Renal cortex interstitium (tissue), 11 donors: Measurements from ENCODE around the gene FAM53A. TPM values are rescaled to one million over a fixed set of nuclear protein-coding genes. Genes with fewer than 3 reads are reported as not detected.
"Not testable (repeated sequence)": the region's sequence is repeated elsewhere in the genome, so short reads cannot be mapped to it uniquely, and the experiment has no call there.

ENCODE experiments used
- DNase-seq, 11 donors: peaks; one replicate each; pipeline ENCODE4 v3.0.0-alpha.2; 2013; ENCODE audit warnings: low read depth in 9 of 11, low spot score in 4 of 11; ENCODE audit errors: extremely low read depth in 1 of 11
- polyA plus RNA-seq, 3 donors: library from polyadenylated mRNA; unstranded; fragments of 120-200 nt; gene quantifications; one replicate each; pipeline ENCODE4 v1.2.1, GENCODE V29; 2013; ENCODE audit not compliant: insufficient read length in 3 of 3

FAM53A gene
- polyA plus RNA-seq, 3 donors: 2.0 to 3.0 (median 2.8) TPM

DNA sequence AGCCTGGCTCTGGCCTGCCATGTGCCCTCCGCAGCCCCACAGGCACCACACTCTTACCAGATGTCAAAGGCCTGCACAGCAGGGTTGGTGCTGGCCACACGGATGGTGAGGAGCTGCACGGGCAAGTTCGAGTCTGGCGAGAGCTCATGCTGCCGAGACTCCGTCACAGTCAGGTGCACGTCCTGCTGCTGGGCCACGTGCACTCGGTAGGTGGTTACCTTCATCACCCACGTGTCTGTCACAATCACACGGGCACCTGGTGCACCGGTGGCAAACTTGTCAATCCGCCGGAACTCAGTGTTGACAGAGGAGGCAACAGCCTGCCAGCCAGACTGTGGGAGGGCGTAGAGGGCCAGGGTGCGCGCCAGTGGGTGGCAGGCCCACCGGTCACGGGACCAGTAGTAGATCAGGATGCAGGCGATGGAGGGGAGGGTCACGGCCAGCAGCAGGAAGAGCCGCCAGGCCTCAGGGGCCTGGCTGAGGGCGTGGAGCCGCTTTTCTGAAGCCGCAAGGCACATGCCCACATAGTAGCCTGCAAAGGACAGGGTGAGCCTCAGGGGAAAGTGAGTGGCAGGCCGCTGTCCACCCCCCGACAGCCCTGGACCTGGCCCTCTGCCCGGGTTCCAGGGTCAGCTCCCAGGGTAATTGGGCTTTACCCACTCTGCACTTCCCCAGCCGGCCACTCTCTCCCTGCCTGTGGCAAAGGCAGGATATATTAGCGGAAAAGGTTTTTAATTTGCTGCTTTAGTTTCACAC is 34.2 kb upstream of the FAM53A start:
- DNase-seq: no peak

GRCh38 chr4:1717129-1718094 is 33.3 kb upstream of the FAM53A start:
- DNase-seq: no peak

DNA sequence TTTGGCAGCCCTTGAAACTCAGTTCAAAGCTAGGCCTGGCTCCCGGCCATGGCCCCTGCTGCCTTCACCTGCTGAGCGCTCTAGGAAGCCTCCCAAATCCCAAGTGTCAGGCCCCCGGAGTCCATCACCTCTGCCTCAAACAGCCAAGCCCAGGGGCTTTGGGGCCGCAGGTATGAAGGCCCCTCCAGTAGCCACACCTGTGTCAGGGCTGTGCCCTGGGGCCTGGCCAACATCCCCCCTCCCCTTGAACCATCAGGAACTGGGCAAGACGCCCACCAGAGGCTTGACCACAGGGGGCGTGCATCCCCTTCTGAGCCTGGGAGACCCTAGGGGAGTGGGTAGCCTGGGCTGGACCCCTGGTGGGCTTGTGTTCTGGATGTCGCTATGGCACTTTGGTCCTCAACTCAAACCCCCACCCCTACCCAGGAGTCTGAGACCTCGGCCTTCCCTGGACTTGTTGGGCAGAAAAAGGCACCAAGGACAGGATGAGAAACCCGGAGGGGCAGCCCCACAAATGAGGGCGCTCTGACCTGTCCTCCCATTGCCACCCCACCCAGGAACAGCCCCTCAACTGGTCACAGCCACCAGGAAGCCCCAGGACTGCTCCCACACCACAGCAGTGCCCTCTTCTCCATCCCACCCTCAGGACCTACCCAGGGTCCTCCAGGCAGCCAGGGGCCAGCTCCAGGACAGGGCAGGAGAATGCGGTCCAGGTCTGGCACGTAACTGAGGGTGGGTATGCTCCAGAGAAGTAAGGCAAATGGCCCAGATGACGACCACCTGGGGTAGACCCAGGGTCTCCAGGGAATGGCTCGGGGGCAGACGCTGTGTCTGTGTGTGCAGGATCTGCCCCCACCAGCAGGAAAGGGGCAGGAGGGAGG is 32.2 kb upstream of the FAM53A start:
- DNase-seq: no peak

DNA sequence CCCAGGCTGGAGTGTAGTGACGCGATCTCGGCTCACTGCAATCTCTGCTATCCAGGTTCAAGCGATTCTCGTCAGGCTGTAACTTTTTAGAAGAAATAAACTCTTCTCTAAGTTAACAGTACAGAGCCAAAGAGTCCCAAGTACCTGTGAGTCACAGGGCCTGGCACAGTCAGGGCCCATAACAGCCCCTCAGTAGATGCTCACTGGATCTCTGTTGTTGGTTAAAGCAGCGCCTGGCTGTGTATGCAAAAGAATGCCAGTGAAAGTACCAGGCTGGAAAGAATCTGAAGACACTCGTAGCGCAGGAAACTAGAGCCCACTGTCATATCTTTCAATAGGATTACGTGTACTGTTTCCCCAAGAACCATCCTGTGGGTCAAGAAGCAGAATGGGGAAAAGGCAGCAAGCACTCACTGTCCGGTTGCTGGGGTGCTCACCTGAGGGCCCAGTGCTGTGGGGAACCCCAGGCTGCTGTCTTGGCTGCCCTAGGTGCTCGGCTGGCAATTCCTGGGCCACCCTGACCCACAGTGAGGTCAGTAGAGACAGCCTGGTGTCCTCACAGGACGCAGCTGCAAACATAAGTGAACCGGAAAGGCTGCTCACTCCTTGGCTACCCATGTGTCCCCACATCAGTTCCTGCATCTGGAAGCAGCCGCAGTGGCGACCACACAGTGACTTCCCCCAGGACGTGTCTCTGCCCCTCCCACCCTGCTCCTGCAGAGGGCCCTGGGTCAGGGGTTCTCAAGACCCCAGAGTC is 31.1 kb upstream of the FAM53A start:
- no peak for DNase-seq

DNA sequence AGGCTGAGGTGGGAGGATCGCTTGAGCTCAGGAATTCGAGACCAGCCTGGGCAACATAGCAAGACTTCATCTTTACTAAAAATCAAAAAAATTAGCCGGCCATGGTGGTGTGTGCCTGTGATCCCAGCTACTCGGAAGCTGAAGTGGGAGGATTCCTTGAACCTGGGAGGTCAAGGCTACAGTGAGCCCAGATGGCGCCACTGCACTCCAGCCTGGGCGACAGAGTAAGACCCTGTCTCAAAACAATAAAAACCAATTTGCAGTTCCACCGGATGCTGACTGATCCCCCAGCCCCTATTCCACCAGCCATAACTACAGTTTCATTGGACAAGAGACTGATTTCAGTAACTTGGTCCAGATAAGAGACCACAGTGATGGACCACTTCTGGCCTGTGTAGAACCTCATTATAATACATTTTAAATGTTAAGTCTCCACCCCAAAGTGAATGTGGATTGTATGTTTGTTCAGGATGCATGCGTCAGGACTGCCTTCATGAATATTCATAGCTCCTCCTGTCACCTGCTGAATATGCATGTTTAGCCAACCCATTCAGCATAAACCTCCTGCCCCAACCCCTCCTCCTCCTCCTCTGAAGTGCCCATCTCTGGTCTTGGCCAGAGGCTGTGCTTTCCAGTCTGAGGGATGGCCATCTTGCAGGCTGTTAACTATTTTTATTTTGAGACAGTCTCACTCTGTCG is 30.3 kb upstream of the FAM53A start:
- DNase-seq: no peak

DNA sequence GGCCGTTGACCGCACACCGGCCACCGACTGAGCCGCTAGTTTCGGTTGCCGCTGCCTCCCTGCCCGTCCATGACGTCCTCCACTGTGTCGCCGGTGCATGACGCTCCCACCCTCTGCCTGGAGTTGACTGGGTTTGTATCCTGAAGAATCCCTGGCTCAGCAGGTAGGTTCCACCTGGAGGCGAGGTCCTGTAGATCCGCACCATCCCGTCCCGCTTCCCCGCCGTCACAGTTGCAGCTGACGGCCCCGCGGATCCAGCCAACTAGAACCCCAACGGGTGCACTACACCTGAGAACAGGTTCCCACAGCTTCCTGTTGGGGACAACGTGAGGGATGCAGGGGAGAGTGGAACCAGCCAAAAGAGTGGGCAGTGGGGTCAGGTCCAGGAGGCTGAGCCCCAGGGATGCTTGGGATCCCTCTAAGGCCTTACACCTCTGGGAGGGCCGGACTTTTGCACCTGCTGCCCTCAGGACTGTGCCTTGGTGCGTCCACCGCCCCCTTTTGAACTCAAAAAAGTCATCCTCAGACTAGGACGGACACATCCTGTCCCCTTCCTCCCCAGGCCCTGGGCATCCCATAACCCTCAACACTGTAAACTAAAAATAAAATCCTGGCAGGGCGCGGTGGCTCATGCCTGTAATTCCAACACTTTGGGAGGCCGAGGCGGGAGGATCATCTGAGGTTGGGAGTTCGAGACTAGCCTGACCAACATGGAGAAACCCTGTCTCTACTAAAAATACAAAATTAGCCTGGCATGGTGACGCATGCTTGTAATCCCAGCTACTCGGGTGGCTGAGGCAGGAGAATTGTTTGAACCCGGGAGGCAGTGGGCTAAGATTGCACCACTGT is 29.1 kb upstream of the FAM53A start:
- no peak for DNase-seq

GRCh38 chr4:1712216-1713002 is 28.3 kb upstream of the FAM53A start, which contains the start of gene SLBP:
SLBP (minus strand) TSS chr4:1712319; CDS start chr4:1712188, 131 bp downstream.
- peak; percentile 68 to 90 (median 85) for DNase-seq

- DNase-seq: no peak
Measured at GRCh38 chr4:1711571-1712215, 27.6 kb upstream of the FAM53A start.

- no peak for DNase-seq
Measured at GRCh38 chr4:1711055-1711570, 27.0 kb upstream of the FAM53A start.

GRCh38 chr4:1708581-1708980 is 24.5 kb upstream of the FAM53A start:
- DNase-seq: no peak

GRCh38 chr4:1706358-1706757 is 22.2 kb upstream of the FAM53A start:
- no peak for DNase-seq

DNA sequence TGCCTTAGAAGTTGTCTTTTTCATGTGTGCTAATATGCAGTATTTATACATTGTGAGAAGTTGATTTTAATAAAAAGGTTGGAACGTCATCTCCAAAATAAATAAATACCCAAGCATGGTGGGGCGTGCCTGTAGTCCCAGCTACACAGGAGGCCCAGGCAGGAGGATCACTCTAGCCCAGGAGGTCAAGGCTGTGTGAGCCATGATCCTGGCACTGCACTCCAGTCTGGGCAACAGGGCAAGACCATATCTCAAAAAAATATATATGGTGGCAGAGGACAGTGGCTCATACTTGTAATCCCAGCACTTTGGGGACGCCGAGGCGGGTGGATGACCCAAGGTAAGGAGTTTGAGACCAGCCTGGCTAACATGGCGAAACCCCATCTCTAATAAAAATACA is 21.6 kb upstream of the FAM53A start:
- DNase-seq: no peak

DNA sequence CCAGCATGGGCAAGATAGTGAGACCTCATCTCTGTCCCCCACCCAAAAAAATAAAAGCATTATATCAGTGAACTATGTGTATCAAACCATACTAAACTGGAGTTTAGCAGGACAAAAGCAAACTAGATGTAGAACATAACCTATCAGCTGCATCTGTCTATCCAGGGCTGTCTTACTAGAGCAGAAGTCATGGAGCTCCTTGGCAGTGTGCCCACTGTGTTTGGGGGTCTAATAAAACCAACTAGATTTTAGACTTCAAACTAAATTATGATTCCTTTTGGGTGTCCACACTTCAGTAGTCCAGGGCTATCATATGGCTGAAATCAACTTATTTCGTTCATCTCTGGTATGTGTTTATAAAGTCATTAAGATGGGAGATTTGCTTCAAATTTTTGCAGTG is 19.8 kb upstream of the FAM53A start:
- DNase-seq: no peak

GRCh38 chr4:1701671-1702070 is 17.6 kb upstream of the FAM53A start:
- not testable (repeated sequence) for DNase-seq

DNA sequence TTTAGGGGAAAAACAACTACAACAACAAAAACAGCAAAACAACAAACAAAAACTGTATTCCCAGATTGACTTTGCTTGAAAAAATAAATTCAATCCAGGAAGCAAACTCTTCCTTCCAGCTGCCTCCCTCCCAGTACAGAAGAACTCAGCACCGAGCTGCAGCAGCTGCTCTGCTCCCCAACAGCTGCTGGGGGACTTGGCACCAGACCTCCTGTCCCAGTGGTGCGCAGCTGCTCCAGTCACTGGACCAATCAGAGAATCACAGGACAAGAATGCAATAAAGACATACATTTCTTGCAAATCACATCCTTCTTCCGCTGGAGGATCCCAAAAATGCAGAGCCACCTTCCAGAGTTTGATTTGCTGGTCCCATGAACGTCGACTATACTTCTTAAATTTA is 11.8 kb upstream of the FAM53A start:
- DNase-seq: no peak
